K562 (cell line): ENCODE measurements around the gene ZNF622. TPM values are rescaled to one million over a fixed set of nuclear protein-coding genes. Genes with fewer than 3 reads are reported as not detected.

Source experiments
- ATAC-seq: fragments of 200-7000 bp; cut with Tn5 transposase; 3 replicates; pipeline ENCODE4 v1.9.1; 2020; ENCODE audit warnings: moderate library complexity
- BruUV-seq: library from RNA; stranded (reverse); fragments of 400-500 nt; replicated peaks from 2 replicates; lab custom pipeline; 2021; lab: Mats Ljungman, UMichigan
- CTCF ChIA-PET: fragments of 300-600 bp; formaldehyde crosslinking; extraction: SDS; loops from one replicate; lab custom pipeline; 2021; ENCODE audit warnings: low intra/inter-chr PET ratio; lab: Yijun Ruan, JAX
- POLR2A ChIA-PET: fragments of 300-600, 350-650 bp; sonication (Branson Sonifier 250); formaldehyde crosslinking; extraction: SDS; loops from one replicate; lab custom pipeline; 2021; ENCODE audit warnings: antibody characterized with exemption, inconsistent platforms; lab: Yijun Ruan, JAX
- DNase-seq, 4 experiments: peaks; one replicate each; pipeline versions ENCODE4 v3.0.0 to v3.0.0-alpha.2; 2011 to 2018; ENCODE audit warnings: low spot score in 3 of 4, mixed read lengths in 3 of 4; ENCODE audit errors: extremely low read depth in 1 of 4
- FAIRE-seq: peaks from 2 replicates; lab custom pipeline; 2011; peaks lifted over from hg19 to GRCh38; lab: Jason Lieb, UNC
- H2AFZ ChIP-seq: 2 replicates; pipeline ENCODE4 v1.6.0; 2011; ENCODE audit warnings: low read depth, low read length, control low read depth, inconsistent platforms
- H3K27ac ChIP-seq: fragments of 200-600 bp; 3 replicates; pipeline ENCODE4 v1.8.0; 2011; ENCODE audit warnings: low read depth, mild to moderate bottlenecking, control low read depth, inconsistent platforms, low read length, moderate library complexity, mixed read lengths; ENCODE audit errors: extremely low read depth
- H3K27me3 ChIP-seq, 2 experiments: fragments of 300-600 bp in 1 of 2; 2 replicates in 1 of 2; 3 replicates in 1 of 2; pipeline versions ENCODE4 v1.6.0 to v1.8.0; 2011; ENCODE audit warnings: inconsistent platforms in 2 of 2, low read length in 2 of 2, mild to moderate bottlenecking in 1 of 2, mixed read lengths in 1 of 2, moderate library complexity in 1 of 2; ENCODE audit not compliant: control insufficient read depth in 2 of 2, insufficient read depth in 2 of 2
- H3K36me3 ChIP-seq: fragments of 300-600 bp; 3 replicates; pipeline ENCODE4 v1.8.0; 2011; ENCODE audit warnings: mild to moderate bottlenecking, low read length, inconsistent platforms; ENCODE audit not compliant: control insufficient read depth, insufficient read depth
- H3K4me1 ChIP-seq, 2 experiments: fragments of 200-600 bp in 1 of 2; replicated peaks in 1 of 2; 2 replicates in 1 of 2; 3 replicates in 1 of 2; pipeline versions ENCODE4 v1.5.1 to v1.8.0; 2011; ENCODE audit warnings: inconsistent platforms in 2 of 2, low read length in 2 of 2, mild to moderate bottlenecking in 1 of 2, mixed read lengths in 1 of 2, moderate library complexity in 1 of 2; ENCODE audit not compliant: control insufficient read depth in 2 of 2, insufficient read depth in 2 of 2
- H3K4me2 ChIP-seq: 2 replicates; pipeline ENCODE4 v1.6.1; 2011; ENCODE audit warnings: low read length, control low read depth, inconsistent platforms, mixed read lengths; ENCODE audit not compliant: insufficient read depth
- H3K4me3 ChIP-seq: fragments of 200-600 bp; sonication (generic), shearing (Covaris generic); 2 replicates; pipeline ENCODE4 v1.5.1; 2016; ENCODE audit warnings: control low read depth, inconsistent platforms
- H3K79me2 ChIP-seq: fragments of 200-600 bp; 3 replicates; pipeline ENCODE4 v1.8.0; 2011; ENCODE audit warnings: low read length, inconsistent platforms; ENCODE audit not compliant: control insufficient read depth, insufficient read depth
- H3K9ac ChIP-seq, 2 experiments: 2 replicates each; pipeline versions ENCODE4 v1.6.0 to v1.6.1; 2011; ENCODE audit warnings: low read depth in 2 of 2, low read length in 2 of 2, control low read depth in 1 of 2, inconsistent platforms in 1 of 2, mild to moderate bottlenecking in 1 of 2, mixed read lengths in 1 of 2; ENCODE audit not compliant: insufficient read depth in 1 of 2
- H3K9me1 ChIP-seq: one replicate; pipeline ENCODE4 v1.6.0; 2011; ENCODE audit warnings: inconsistent platforms, mild to moderate bottlenecking, low read length, moderate library complexity; ENCODE audit not compliant: control insufficient read depth, insufficient read depth
- H3K9me3 ChIP-seq: replicated peaks from 2 replicates; pipeline ENCODE4 v1.5.1; 2011; ENCODE audit warnings: low read depth, low read length, inconsistent platforms; ENCODE audit not compliant: control insufficient read depth, insufficient read depth
- H4K20me1 ChIP-seq: replicated peaks from 2 replicates; pipeline ENCODE4 v1.6.1; 2011; ENCODE audit warnings: low read length, inconsistent platforms, mixed read lengths; ENCODE audit not compliant: control insufficient read depth, insufficient read depth
- DDX20 ChIP-seq: fragments of 450-650 bp; IDR thresholded peaks from 2 replicates; pipeline ENCODE4 v1.6.1; 2016; ENCODE audit warnings: missing genetic modification characterization, low read depth, mild to moderate bottlenecking, missing compliant biosample characterization, moderate library complexity
- ETV6 ChIP-seq, 3 experiments: fragments of 150-350 bp in 1 of 3; sonication (generic) in 1 of 3; formaldehyde crosslinking in 1 of 3; IDR thresholded peaks; 2 replicates each; pipeline versions ENCODE4 v1.6.1 to v1.8.0; 2014 to 2022; ENCODE audit warnings: borderline replicate concordance in 2 of 3, low read depth in 2 of 3, antibody characterized with exemption in 1 of 3, low read length in 1 of 3, mild to moderate bottlenecking in 1 of 3, missing genetic modification reagents in 1 of 3
- KAT8 ChIP-seq: fragments of 450-650 bp; IDR thresholded peaks from 2 replicates; pipeline ENCODE4 v1.6.1; 2016; ENCODE audit warnings: low read depth, mild to moderate bottlenecking
- NFYB ChIP-seq: IDR thresholded peaks from 2 replicates; pipeline ENCODE4 v1.6.1; 2011; ENCODE audit warnings: mild to moderate bottlenecking, moderate library complexity; ENCODE audit not compliant: insufficient read length; ENCODE audit errors: extremely low read depth
- PHF20 ChIP-seq: fragments of 450-650 bp; IDR thresholded peaks from 2 replicates; pipeline ENCODE4 v1.6.1; 2018; ENCODE audit not compliant: partially characterized antibody
- TCF7 ChIP-seq: sonication (generic); IDR thresholded peaks from 2 replicates; pipeline ENCODE4 v1.6.1; 2016; ENCODE audit warnings: antibody characterized with exemption, borderline replicate concordance
- ZNF146 ChIP-seq: IDR thresholded peaks from one replicate; pipeline ENCODE4 v1.6.1; 2018; ENCODE audit warnings: missing compliant biosample characterization; ENCODE audit not compliant: unreplicated experiment
- ZNF696 ChIP-seq: fragments of 250-450 bp; sonication (Bioruptor Pico); conservative IDR thresholded peaks from 2 replicates; pipeline ENCODE4 v1.4.0; 2020; ENCODE audit warnings: mild to moderate bottlenecking, moderate library complexity
- ZNF75A ChIP-seq: fragments of 450-650 bp; formaldehyde crosslinking; IDR thresholded peaks from 2 replicates; pipeline ENCODE4 v1.4.0; 2020; ENCODE audit warnings: mild to moderate bottlenecking
- WGBS: fragments of 100-300 bp; shearing (Covaris generic); methylation state at CpG from one replicate; pipeline ENCODE4 v1.1.6; 2016; ENCODE audit warnings: low coverage, mixed read lengths; ENCODE audit not compliant: insufficient coverage; ENCODE audit errors: missing lambda C conversion rate; 5-methylcytosine and 5-hydroxymethylcytosine counted together
- in situ Hi-C: fragments of 300-500 bp; cut with MboI; formaldehyde crosslinking; loops from 4 replicates; pipeline ENCODE4 v1.15.0; 2018; ENCODE audit warnings: inconsistent platforms, mixed read lengths
- intact Hi-C: fragments of 100-400 bp; cut with micrococcal nuclease; formaldehyde crosslinking; loops from 2 replicates; pipeline ENCODE4 v1.14.2; 2022
- polyA plus RNA-seq, 8 experiments: library from polyadenylated mRNA; depleted of rRNA in 4 of 8; stranded (reverse) in 5 of 8; unstranded in 3 of 8; fragments of >200 nt; fragmentation: Nextera tagmentation in 2 of 8; fragmentation: Illumina TruSeq in 1 of 8; extraction: Ambion mirVana in 2 of 8; extraction: Trizol in 1 of 8; gene quantifications; 2 replicates each; pipeline versions ENCODE4 v1.2.1 to v1.2.3, GENCODE V29; 2011 to 2014; ENCODE audit warnings: inconsistent platforms in 1 of 8, missing spikeins in 1 of 8
- total RNA-seq, 7 experiments: library from RNA; depleted of rRNA in 6 of 7; stranded (reverse); fragments of >200 nt in 6 of 7; fragmentation: Illumina TruSeq in 2 of 7; extraction: Trizol in 2 of 7; gene quantifications; 2 replicates each; pipeline versions ENCODE4 v1.2.1 to v1.2.3, GENCODE V29; 2011 to 2021; ENCODE audit warnings: low replicate concordance in 1 of 7
- TF ChIP-seq, protein P1 (sequence below): fragments of 250-450 bp; sonication (Bioruptor Pico); IDR thresholded peaks from 2 replicates; pipeline ENCODE4 v1.9.0; 2021; ENCODE audit warnings: mild to moderate bottlenecking, inconsistent platforms
- TF ChIP-seq, protein P2 (sequence below): sonication (generic); formaldehyde crosslinking; IDR thresholded peaks from 2 replicates; pipeline ENCODE4 v1.8.1; 2023; ENCODE audit warnings: mild to moderate bottlenecking, missing genetic modification reagents
- TF ChIP-seq, protein P3 (sequence below): conservative IDR thresholded peaks from 2 replicates; pipeline ENCODE4 v1.6.1; 2011; ENCODE audit warnings: low read depth, mild to moderate bottlenecking, low read length; ENCODE audit not compliant: control insufficient read depth
- TF ChIP-seq, protein P4 (sequence below): fragments of 250-450 bp; sonication (Bioruptor Pico); IDR thresholded peaks from 2 replicates; pipeline ENCODE4 v1.4.0; 2020; ENCODE audit warnings: mild to moderate bottlenecking, moderate library complexity

The ZNF622 gene
- total and polyA plus RNA-seq, 9 of the 15 experiments (the other 6 are each of a cell fraction or from before 2014, with no cell fraction given): 9.6 to 51.5 (median 32.3) TPM

DNA sequence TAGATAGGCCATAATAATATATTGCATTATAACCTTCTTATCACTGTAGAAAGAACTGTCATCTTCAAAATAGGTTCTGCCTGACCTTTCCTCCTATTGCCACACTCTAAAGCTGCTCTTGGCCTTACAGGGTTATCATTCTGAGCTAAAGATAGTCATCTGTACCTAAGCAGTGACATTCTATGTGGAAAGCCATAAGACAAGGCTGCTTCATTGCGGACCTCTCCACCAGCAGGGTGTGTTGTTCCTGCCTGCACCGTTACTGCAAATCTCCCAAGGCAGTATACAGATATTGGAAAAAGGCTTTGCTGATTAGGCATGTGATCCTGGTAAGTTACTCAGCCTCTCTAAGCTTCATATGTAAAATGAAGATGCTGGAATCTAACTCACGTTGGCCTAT, 8.1 kb downstream of the ZNF622 start:
- WGBS: 71% methylated on average over 3 of the region's 3 CpGs
- ATAC-seq: peak; percentile 37
- DNase-seq: peak in 1 of 4 experiments; percentile 29
- Histone ChIP-seq H4K20me1 (peaks cover 8% of the 10 kb centered on the region), H3K79me2 (peaks cover 35% of the 10 kb centered on the region), H3K4me3 (no peak overlapping the region), H3K9me3 (no peaks in the 10 kb centered on the region), H3K4me1 (peaks cover 0 to 16% of the 10 kb centered on the region in 2 experiments; a peak in 2 of 5 replicates), H2AFZ (no peak overlapping the region), H3K27ac (no peak overlapping the region), H3K9me1 (peaks cover 4% of the 10 kb centered on the region), H3K4me2 (no peak overlapping the region), H3K27me3 (no peaks in the 10 kb centered on the region), H3K9ac (no peak overlapping the region), H3K36me3 (peaks cover 95% of the 10 kb centered on the region)
- CTCF ChIA-PET: no interaction called here
- in situ Hi-C loops (loop anchor here (10.0 kb wide), 2 partner anchors 103 to 293 kb away; no protein-coding TSS in a partner anchor), intact Hi-C loops (loop anchor here (2.0 kb wide), 1 partner anchor 297 kb away; no protein-coding TSS in a partner anchor)
- POLR2A ChIA-PET: interaction anchor here (0.6 kb wide), 2 partner anchors 349 to 549 kb away, joined by 3 read pairs; no protein-coding TSS in a partner anchor
- BruUV-seq: no TSS peak
- no peak for FAIRE-seq
- TF ChIP-seq, protein P1, sequence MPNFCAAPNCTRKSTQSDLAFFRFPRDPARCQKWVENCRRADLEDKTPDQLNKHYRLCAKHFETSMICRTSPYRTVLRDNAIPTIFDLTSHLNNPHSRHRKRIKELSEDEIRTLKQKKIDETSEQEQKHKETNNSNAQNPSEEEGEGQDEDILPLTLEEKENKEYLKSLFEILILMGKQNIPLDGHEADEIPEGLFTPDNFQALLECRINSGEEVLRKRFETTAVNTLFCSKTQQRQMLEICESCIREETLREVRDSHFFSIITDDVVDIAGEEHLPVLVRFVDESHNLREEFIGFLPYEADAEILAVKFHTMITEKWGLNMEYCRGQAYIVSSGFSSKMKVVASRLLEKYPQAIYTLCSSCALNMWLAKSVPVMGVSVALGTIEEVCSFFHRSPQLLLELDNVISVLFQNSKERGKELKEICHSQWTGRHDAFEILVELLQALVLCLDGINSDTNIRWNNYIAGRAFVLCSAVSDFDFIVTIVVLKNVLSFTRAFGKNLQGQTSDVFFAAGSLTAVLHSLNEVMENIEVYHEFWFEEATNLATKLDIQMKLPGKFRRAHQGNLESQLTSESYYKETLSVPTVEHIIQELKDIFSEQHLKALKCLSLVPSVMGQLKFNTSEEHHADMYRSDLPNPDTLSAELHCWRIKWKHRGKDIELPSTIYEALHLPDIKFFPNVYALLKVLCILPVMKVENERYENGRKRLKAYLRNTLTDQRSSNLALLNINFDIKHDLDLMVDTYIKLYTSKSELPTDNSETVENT (CRISPR knock-in tag): no peak
- TF ChIP-seq TCF7 (no peak), PHF20 (no peak), ZNF146 (no peak), ETV6 (IDR thresholded peaks at IDR 0.05; ENCODE audit: borderline replicate concordance in 1 of 2, low read depth in 2 of 2, low read length in 1 of 2) (no peak), ETV6 (CRISPR knock-in tag; IDR thresholded peaks at IDR 0.05; ENCODE audit: borderline replicate concordance) (no peak), DDX20 (tag) (no peak), ZNF696 (CRISPR knock-in tag) (no peak), ZNF75A (CRISPR knock-in tag) (no peak), KAT8 (no peak), NFYB (no peak)
- TF ChIP-seq, protein P2, sequence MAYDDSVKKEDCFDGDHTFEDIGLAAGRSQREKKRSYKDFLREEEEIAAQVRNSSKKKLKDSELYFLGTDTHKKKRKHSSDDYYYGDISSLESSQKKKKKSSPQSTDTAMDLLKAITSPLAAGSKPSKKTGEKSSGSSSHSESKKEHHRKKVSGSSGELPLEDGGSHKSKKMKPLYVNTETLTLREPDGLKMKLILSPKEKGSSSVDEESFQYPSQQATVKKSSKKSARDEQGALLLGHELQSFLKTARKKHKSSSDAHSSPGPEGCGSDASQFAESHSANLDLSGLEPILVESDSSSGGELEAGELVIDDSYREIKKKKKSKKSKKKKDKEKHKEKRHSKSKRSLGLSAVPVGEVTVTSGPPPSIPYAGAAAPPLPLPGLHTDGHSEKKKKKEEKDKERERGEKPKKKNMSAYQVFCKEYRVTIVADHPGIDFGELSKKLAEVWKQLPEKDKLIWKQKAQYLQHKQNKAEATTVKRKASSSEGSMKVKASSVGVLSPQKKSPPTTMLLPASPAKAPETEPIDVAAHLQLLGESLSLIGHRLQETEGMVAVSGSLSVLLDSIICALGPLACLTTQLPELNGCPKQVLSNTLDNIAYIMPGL: no peak
- TF ChIP-seq, protein P3, sequence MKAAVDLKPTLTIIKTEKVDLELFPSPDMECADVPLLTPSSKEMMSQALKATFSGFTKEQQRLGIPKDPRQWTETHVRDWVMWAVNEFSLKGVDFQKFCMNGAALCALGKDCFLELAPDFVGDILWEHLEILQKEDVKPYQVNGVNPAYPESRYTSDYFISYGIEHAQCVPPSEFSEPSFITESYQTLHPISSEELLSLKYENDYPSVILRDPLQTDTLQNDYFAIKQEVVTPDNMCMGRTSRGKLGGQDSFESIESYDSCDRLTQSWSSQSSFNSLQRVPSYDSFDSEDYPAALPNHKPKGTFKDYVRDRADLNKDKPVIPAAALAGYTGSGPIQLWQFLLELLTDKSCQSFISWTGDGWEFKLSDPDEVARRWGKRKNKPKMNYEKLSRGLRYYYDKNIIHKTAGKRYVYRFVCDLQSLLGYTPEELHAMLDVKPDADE: no peak
- TF ChIP-seq, protein P4, sequence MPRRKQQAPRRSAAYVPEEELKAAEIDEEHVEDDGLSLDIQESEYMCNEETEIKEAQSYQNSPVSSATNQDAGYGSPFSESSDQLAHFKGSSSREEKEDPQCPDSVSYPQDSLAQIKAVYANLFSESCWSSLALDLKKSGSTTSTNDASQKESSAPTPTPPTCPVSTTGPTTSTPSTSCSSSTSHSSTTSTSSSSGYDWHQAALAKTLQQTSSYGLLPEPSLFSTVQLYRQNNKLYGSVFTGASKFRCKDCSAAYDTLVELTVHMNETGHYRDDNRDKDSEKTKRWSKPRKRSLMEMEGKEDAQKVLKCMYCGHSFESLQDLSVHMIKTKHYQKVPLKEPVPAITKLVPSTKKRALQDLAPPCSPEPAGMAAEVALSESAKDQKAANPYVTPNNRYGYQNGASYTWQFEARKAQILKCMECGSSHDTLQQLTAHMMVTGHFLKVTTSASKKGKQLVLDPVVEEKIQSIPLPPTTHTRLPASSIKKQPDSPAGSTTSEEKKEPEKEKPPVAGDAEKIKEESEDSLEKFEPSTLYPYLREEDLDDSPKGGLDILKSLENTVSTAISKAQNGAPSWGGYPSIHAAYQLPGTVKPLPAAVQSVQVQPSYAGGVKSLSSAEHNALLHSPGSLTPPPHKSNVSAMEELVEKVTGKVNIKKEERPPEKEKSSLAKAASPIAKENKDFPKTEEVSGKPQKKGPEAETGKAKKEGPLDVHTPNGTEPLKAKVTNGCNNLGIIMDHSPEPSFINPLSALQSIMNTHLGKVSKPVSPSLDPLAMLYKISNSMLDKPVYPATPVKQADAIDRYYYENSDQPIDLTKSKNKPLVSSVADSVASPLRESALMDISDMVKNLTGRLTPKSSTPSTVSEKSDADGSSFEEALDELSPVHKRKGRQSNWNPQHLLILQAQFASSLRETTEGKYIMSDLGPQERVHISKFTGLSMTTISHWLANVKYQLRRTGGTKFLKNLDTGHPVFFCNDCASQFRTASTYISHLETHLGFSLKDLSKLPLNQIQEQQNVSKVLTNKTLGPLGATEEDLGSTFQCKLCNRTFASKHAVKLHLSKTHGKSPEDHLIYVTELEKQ (CRISPR knock-in tag): no peak
